SK-N-SH (cell line): ENCODE measurements around the gene COX7A2.

Source experiments
- CTCF ChIP-seq: fragments of 200-600 bp; sonication (generic); IDR thresholded peaks from 2 replicates; pipeline ENCODE4 v1.6.1; 2017; ENCODE audit warnings: antibody characterized with exemption, mild to moderate bottlenecking, moderate library complexity
- SMC3 ChIP-seq: IDR thresholded peaks from 2 replicates; pipeline ENCODE4 v1.6.1; 2012; ENCODE audit warnings: low read depth, low read length, improper control_type of control experiment
- ZBTB33 ChIP-seq: IDR thresholded peaks from 2 replicates; pipeline ENCODE4 v1.4.0; 2012; ENCODE audit warnings: low read depth, borderline replicate concordance

- no peak for TF ChIP-seq CTCF
- no peak for TF ChIP-seq SMC3
- TF ChIP-seq ZBTB33, result no peak
Measured at GRCh38 chr6:75267461-75267860, 23.9 kb upstream of the COX7A2 start.
